SJSA1 (cell line): ENCODE measurements around the gene ASB17. TPM values are rescaled to one million over a fixed set of nuclear protein-coding genes. Genes with fewer than 3 reads are reported as not detected.
"Not testable (repeated sequence)": the region's sequence is repeated elsewhere in the genome, so short reads cannot be mapped to it uniquely, and the experiment has no call there.

Source experiments
- DNase-seq, 2 experiments: peaks; one replicate each; pipeline ENCODE4 v3.0.0-alpha.2; 2015 to 2020; ENCODE audit warnings: low spot score in 2 of 2, low read depth in 1 of 2
- H3K27ac ChIP-seq: fragments of 250-450 bp; sonication (Bioruptor Pico); 2 replicates; pipeline ENCODE4 v1.5.1; 2020; ENCODE audit warnings: mild to moderate bottlenecking, moderate library complexity
- H3K27me3 ChIP-seq: fragments of 250-450 bp; sonication (Bioruptor Pico); replicated peaks from 2 replicates; pipeline ENCODE4 v1.5.1; 2020; ENCODE audit warnings: mild to moderate bottlenecking, moderate library complexity
- H3K36me3 ChIP-seq: fragments of 250-450 bp; sonication (Bioruptor Pico); 2 replicates; pipeline ENCODE4 v1.5.1; 2020; ENCODE audit warnings: mild to moderate bottlenecking
- H3K4me1 ChIP-seq: fragments of 250-450 bp; sonication (Bioruptor Pico); replicated peaks from 2 replicates; pipeline ENCODE4 v1.6.1; 2021; ENCODE audit warnings: mild to moderate bottlenecking
- H3K4me3 ChIP-seq: fragments of 250-450 bp; sonication (Bioruptor Pico); 2 replicates; pipeline ENCODE4 v1.5.1; 2020; ENCODE audit warnings: mild to moderate bottlenecking
- H3K9me3 ChIP-seq: fragments of 250-450 bp; sonication (Bioruptor Pico); replicated peaks from 2 replicates; pipeline ENCODE4 v1.5.1; 2020; ENCODE audit warnings: mild to moderate bottlenecking
- total RNA-seq: library from RNA; depleted of rRNA; stranded (reverse); fragments of >200 nt; shearing (Covaris generic); gene quantifications from 2 replicates; pipeline ENCODE4 v1.2.3, GENCODE V29; 2014; rRNA removed

The ASB17 gene, protein sequence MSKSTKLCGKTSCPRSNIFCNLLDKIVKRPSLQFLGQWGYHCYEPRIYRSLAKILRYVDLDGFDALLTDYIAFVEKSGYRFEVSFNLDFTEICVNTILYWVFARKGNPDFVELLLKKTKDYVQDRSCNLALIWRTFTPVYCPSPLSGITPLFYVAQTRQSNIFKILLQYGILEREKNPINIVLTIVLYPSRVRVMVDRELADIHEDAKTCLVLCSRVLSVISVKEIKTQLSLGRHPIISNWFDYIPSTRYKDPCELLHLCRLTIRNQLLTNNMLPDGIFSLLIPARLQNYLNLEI
- not detected in 2 replicates for total RNA-seq

DNA sequence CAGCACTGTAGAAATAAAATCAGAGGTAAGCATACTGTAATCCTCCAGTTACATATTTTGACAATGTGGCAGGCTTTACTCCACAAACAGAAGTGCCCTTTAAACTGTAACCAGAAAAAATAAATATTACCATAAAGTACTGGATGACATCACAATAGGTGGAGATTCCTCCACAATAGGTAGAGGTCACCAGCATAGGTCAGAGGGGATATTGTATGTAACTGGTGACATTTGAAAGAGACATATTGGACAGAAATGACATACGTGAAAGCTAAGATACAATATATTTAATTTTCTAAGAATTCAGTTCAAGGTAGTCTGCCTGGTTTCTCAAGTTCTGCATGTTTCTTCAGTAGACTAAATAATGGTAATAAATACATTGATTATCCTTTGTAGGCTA lies at the start of gene ASB17:
Gene ASB17, minus strand, starts transcription at position 101 of the 400 bp plus-strand sequence. CDS start 113 bp downstream, outside the sequence.
- no peaks in the 10 kb centered on the region for H3K4me1 ChIP-seq
- no peaks in the 10 kb centered on the region for H3K36me3 ChIP-seq
- no peaks in the 10 kb centered on the region for H3K9me3 ChIP-seq

DNA sequence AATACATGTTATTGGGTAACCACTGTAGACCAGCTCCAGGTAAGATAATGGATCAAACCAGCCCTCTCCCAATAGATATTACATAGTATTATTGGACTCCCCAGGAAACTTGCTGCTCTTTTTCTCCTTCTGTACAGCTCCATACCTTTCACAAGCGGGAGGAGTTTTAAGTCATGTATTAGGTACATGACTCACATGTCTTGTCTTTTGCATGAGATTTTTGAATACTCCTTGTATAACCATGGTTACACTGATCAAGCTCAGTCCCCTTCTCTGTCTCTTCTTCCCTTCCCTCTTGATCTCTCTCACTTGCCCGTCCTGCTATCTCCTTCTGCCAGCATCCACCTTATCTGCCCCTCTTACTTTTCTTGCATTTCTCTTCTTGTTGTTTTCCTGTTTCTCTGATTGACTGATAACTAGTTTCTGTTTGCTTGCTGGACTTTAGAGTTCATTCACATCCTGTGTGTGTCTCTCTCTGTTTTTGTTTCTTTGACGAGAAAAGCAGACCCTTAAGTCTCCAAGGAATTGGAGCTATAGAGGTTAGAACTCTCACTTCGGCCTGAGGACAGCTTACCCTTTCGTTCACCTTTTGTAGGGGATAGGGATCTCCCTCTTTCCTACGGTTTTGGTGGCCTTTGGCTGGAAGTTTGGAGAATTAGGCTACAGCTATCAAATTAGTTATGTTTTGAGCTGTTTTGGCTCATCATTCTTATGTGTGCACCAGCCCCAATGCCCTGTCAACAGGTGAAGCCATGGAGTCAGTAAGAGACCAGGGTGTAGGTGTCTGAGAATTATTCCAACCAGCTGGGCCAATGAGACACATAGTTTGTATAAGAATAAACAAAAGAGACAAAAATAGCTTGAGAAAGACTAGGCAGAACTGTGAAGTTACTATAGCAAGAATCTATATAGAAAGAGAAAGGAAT lies 49.0 kb upstream of the ASB17 start:
- no peaks in the 10 kb centered on the region for H3K36me3 ChIP-seq
- no peak for DNase-seq
- H3K27ac ChIP-seq, result no peak overlapping the region
- H3K9me3 ChIP-seq, result no peaks in the 10 kb centered on the region
- no peaks in the 10 kb centered on the region for H3K4me1 ChIP-seq
- no peak overlapping the region for H3K4me3 ChIP-seq
- H3K27me3 ChIP-seq, result no peaks in the 10 kb centered on the region

More for the DNA sequence above, at the start of gene ASB17:
- no peak for DNase-seq
- Histone ChIP-seq H3K27me3 (no peaks in the 10 kb centered on the region), H3K27ac (no peak within 1 kb of the TSS), H3K4me3 (no peak within 1 kb of the TSS)

DNA sequence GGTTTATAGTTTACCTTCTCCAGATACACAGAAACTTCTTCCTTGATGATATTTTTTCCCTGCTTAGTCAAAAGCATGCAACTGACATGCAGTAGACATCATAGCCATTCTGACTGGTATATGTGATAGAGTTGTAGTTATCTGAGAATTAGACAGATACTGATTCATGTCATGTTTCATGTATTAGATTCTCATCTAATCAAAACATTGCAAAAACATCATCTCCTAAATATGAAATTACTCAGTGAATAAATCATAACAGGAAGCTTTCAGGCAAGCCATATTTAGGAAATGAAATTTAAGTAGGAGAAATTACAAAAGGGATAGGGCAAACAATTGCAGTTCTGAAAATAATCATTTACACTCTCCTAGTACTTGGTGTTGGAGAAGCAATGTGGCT lies 38.4 kb upstream of the ASB17 start:
- no peak for DNase-seq

DNA sequence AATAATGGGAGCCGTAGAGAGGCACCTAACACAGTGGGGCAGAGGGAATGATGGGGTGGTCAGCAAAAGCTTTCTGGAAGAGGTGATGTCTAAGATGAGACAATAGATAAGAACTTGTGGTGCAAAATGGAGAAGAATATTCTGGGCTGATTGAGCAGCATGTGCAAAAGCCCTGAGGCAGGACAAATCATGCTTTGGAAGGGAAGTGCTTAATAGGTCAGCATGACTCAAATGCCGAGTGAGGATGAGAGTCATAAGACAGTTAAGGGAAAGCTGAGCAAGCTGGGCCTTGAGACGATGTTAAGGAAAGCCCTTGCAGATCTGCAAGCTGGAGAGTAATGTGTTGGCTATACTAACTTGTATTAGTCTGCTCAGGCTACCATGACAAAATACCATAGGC lies 37.3 kb upstream of the ASB17 start:
- Histone ChIP-seq H3K27ac (no peak overlapping the region), H3K9me3 (no peaks in the 10 kb centered on the region), H3K36me3 (no peaks in the 10 kb centered on the region), H3K4me1 (no peaks in the 10 kb centered on the region), H3K27me3 (no peaks in the 10 kb centered on the region), H3K4me3 (no peak overlapping the region)
- no peak for DNase-seq

More for the DNA sequence above, 38.4 kb upstream of the ASB17 start:
- H3K4me1 ChIP-seq, result no peaks in the 10 kb centered on the region
- no peaks in the 10 kb centered on the region for H3K9me3 ChIP-seq
- no peaks in the 10 kb centered on the region for H3K36me3 ChIP-seq
- no peaks in the 10 kb centered on the region for H3K27me3 ChIP-seq
- no peak overlapping the region for H3K27ac ChIP-seq
- no peak overlapping the region for H3K4me3 ChIP-seq

DNA sequence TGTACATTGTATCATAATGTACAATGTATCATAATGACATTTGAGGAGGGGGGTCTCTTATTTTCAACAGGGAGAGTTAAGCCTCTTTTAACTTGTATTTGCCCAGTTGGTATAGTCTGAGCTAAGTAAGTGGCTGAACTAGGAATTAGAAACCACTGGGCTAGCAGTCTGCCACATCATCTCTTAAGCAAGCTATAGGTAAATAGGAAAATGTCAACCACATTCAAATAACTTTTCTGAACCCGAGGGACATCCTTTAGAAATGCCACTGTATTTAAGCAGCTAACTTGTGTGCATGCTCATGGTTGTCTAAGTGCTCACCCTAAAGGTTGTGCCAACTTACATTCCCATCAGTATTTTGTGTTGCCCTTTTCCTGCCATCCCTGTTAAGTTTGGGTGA lies 35.5 kb upstream of the ASB17 start:
- no peak overlapping the region for H3K4me3 ChIP-seq
- DNase-seq, result no peak
- no peaks in the 10 kb centered on the region for H3K9me3 ChIP-seq
- H3K27ac ChIP-seq, result no peak overlapping the region
- no peaks in the 10 kb centered on the region for H3K4me1 ChIP-seq
- no peaks in the 10 kb centered on the region for H3K36me3 ChIP-seq
- H3K27me3 ChIP-seq, result no peaks in the 10 kb centered on the region

DNA sequence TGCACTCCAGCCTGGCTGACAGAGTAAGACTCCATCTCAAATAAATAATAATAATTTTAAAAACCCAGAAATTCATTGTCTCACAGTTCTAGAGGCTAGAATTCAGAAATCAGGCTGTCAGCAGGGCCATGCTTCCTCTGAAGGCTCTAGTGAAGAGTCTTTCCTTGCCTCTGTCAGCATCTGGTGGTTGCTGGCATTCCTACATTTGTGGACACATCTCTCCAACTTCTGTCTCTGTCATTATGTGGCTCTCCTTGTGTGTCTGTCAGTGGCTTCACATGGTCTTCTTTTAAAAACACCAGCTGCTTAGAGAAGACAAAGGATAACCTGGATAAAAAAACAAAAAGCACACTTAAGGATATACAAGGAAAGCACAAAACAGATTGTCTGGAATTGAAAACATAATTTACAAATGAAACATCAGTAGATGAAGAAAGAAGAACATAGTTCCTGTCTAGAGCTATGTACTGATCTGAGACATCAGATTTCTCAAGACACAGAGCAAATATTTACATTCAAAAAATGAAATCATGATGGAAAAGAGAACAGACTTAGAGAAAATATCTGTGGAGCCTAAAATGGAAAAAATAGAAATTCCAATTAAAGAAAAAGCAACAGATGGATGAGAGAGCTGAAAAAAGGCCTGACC lies 32.7 kb upstream of the ASB17 start:
- Histone ChIP-seq H3K4me3 (no peak overlapping the region), H3K36me3 (no peaks in the 10 kb centered on the region), H3K4me1 (no peaks in the 10 kb centered on the region), H3K9me3 (no peaks in the 10 kb centered on the region), H3K27ac (no peak overlapping the region), H3K27me3 (no peaks in the 10 kb centered on the region)
- DNase-seq, result no peak

DNA sequence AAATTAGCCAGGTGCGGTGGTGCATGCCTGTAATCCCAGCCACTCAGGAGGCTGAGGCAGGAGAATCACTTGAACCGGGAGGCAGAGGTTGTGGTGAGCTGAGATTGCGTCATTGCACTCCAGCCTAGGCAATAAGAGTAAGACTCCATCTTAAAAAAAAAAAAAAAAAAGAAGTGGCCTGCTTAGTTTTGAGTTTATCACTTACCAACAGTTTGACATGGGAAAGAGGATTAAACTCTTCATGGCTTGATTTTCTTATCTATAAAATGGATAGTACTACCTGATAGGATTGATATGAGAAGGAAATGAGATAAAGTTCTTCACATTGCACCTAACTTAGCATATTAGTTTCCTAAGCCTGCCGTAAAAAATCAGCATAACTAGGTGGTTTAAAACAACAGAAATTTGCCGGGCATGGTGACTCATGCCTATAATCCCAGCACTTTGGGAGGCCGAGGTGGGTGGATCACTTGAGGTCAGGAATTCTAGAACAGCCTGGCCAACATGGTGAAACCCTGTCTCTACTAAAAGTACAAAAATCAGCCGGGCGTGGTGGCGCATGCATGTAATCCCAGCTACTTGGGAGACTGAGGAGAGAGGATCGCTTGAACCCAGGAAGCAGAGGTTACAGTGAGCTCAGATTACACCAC lies 32.0 kb upstream of the ASB17 start:
- not testable (repeated sequence) for H3K9me3 ChIP-seq, DNase-seq, H3K4me3 ChIP-seq, H3K4me1 ChIP-seq, H3K36me3 ChIP-seq, H3K27ac ChIP-seq, H3K27me3 ChIP-seq

DNA sequence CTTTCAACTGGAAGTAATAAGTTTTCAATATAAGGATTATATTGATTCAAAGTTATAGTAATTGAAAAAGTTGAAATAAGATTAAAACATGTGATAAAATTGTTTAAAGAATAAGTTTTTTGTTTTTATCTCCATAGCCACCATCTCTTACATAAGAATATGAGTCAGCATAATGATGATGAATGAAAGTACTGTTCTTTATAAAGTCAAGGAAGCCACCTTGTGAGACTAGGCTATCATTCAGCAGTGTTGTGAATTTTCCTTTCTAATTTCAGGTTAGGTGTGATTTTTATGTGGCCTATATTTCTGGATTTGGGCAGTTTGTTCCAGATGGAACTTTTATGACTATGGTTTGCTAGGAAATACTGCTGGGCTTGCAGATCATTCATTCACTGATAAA lies 22.4 kb upstream of the ASB17 start:
- Histone ChIP-seq H3K9me3 (no peaks in the 10 kb centered on the region), H3K27ac (no peak overlapping the region), H3K36me3 (no peaks in the 10 kb centered on the region), H3K4me1 (no peaks in the 10 kb centered on the region), H3K27me3 (no peaks in the 10 kb centered on the region; the same call in 1 of the 2 replicates), H3K4me3 (no peak overlapping the region)
- no peak for DNase-seq

DNA sequence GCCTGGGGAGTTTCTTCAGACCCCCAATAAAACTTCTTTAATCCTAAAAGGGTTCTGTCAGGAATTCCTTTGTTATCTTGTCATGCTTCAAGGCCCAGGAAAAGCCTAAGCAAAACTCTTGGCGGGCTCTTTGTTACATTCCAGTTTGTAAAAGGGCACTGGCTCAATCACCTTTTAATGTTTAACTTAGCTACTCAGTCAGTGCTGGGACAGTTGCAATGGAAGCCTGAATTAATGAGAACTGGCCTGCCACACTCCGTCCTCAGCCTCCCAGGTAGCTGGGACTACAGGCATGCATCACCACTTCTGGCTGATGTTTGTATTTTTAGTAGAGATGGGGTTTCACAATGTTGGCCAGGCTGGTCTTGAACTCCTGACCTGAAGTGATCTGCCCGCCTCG lies 21.3 kb upstream of the ASB17 start:
- no peak overlapping the region for H3K4me3 ChIP-seq
- no peaks in the 10 kb centered on the region for H3K9me3 ChIP-seq
- no peak overlapping the region for H3K27ac ChIP-seq
- H3K4me1 ChIP-seq, result no peaks in the 10 kb centered on the region
- DNase-seq, result no peak
- H3K27me3 ChIP-seq, result no peaks in the 10 kb centered on the region; the same call in 1 of the 2 replicates
- no peaks in the 10 kb centered on the region for H3K36me3 ChIP-seq

DNA sequence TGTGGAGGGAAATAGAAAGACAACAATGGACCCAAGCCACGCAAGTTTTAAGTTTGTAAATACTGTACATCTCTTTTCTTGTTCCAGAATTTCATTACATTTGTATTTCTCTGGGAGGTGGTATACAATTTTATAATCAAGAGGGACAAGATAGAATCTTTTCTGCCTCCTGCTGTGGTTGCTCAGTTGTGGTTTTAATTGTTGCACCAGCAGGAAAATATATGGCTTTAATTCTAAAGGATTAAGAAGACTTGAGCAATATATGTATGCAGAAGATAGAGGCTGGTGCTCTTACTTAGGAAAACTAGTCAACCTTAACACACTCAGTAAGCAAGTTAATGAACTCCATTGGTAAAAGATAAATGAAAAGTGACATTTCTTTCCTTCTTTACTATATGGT lies 19.8 kb upstream of the ASB17 start:
- H3K9me3 ChIP-seq, result no peaks in the 10 kb centered on the region
- no peaks in the 10 kb centered on the region for H3K4me1 ChIP-seq
- no peaks in the 10 kb centered on the region for H3K36me3 ChIP-seq
- DNase-seq, result no peak
- H3K27me3 ChIP-seq, result no peaks in the 10 kb centered on the region; the same call in 1 of the 2 replicates
- no peak overlapping the region for H3K4me3 ChIP-seq
- no peak overlapping the region for H3K27ac ChIP-seq

DNA sequence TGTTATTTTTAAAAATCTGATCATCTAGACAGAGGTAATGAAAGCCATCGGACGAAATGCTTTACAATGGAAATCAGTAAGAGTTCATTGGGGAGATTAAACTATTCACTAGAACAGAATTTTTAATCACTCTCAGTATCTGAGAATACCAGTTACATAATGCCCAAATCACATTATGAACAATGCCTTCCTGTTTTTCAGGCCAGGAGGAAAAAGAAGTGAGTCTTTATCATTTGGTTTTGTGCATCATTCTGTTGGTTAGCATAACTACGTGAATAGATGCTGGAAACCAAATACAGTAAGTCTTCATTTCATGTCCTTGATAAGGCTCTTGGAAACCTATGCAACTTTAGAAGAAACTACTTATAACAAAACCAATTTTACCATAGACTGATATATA lies 18.0 kb upstream of the ASB17 start:
- H3K4me1 ChIP-seq, result no peaks in the 10 kb centered on the region
- H3K27me3 ChIP-seq, result no peaks in the 10 kb centered on the region; the same call in 1 of the 2 replicates
- no peaks in the 10 kb centered on the region for H3K9me3 ChIP-seq
- DNase-seq, result no peak
- no peak overlapping the region for H3K4me3 ChIP-seq
- H3K27ac ChIP-seq, result no peak overlapping the region
- no peaks in the 10 kb centered on the region for H3K36me3 ChIP-seq

DNA sequence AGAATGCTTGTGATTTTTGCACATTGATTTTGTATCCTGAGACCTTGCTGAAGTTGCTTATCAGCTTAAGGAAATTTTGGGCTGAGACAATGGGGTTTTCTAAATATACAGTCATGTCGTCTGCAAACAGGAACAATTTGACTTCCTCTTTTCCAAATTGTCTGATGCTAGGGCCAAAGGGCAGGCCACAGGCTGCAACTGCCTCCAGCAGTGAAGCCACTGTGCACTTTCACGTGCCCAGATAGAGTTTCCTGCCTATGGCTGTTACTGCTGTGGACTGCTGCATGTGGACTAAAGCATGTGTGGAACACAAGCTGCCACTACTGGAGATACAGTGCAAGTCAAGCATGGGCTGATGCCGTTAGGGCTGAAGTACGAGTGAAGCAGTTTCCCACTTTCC lies 10.8 kb upstream of the ASB17 start:
- H3K36me3 ChIP-seq, H3K27ac ChIP-seq, H3K9me3 ChIP-seq, H3K4me1 ChIP-seq, H3K4me3 ChIP-seq, H3K27me3 ChIP-seq, DNase-seq: not testable (repeated sequence)

DNA sequence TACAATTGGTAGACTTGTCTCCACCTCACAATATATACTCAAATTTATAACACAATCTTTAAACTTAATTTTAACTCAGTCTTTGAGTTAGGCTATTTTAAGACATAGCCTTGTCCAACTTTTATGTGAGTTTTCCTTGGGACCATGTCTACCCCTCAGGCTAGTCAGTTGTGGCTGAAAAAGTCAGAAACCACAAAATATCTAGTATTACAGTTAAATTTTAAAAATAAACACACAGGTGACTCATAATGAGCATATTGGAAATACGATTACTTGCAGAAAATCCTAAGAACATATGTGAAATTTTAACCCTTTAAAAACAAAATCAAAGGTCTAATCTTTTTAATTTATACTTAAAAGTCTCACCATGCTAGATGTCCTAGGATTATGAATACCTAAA lies 4.8 kb upstream of the ASB17 start:
- no peak overlapping the region for H3K27ac ChIP-seq
- H3K36me3 ChIP-seq, result no peaks in the 10 kb centered on the region
- no peaks in the 10 kb centered on the region for H3K27me3 ChIP-seq
- H3K4me1 ChIP-seq, result no peaks in the 10 kb centered on the region
- DNase-seq, result no peak
- H3K9me3 ChIP-seq, result no peaks in the 10 kb centered on the region
- H3K4me3 ChIP-seq, result no peak overlapping the region
